K562 (cell line): ENCODE data around the gene FOXM1. TPM values are rescaled to one million over a fixed set of nuclear protein-coding genes. Genes with fewer than 3 reads are reported as not detected.

Source experiments
- ATF7 ChIP-seq: fragments of 450-650 bp; IDR thresholded peaks from 2 replicates; pipeline ENCODE4 v1.7.1; 2014; ENCODE audit warnings: mild to moderate bottlenecking, moderate library complexity
- BCL6 ChIP-seq: fragments of 250-450 bp; sonication (Bioruptor Pico); IDR thresholded peaks from 2 replicates; pipeline ENCODE4 v1.4.0; 2020
- CSDE1 ChIP-seq, 2 experiments: fragments of 450-650 bp; IDR thresholded peaks; 2 replicates each; pipeline ENCODE4 v1.6.1; 2016; ENCODE audit warnings: mild to moderate bottlenecking in 1 of 2
- FOXJ3 ChIP-seq: sonication (generic); formaldehyde crosslinking; IDR thresholded peaks from 2 replicates; pipeline ENCODE4 v1.4.0; 2020; ENCODE audit warnings: mild to moderate bottlenecking, missing genetic modification reagents
- KLF1 ChIP-seq: fragments of 450-650 bp; IDR thresholded peaks from 2 replicates; pipeline ENCODE4 v1.6.1; 2016; ENCODE audit warnings: missing genetic modification characterization, missing compliant biosample characterization
- MLLT1 ChIP-seq, 2 experiments: fragments of 450-650 bp; IDR thresholded peaks; 2 replicates each; pipeline ENCODE4 v1.6.1; 2016
- NCOR1 ChIP-seq: fragments of 450-650 bp; IDR thresholded peaks from 2 replicates; pipeline ENCODE4 v1.6.1; 2016; ENCODE audit warnings: mild to moderate bottlenecking, moderate library complexity
- RAD51 ChIP-seq: fragments of 450-650 bp; IDR thresholded peaks from 2 replicates; pipeline ENCODE4 v1.7.1; 2016; ENCODE audit warnings: low read depth, mild to moderate bottlenecking, borderline replicate concordance
- SAFB ChIP-seq: fragments of 200-400 bp; formaldehyde crosslinking; IDR thresholded peaks from 2 replicates; pipeline ENCODE4 v1.6.1; 2017; ENCODE audit warnings: low read depth, low read length, borderline replicate concordance
- SIRT6 ChIP-seq: IDR thresholded peaks from one replicate; pipeline ENCODE4 v1.6.1; 2012; ENCODE audit warnings: low read depth, mild to moderate bottlenecking, control low read depth, inconsistent platforms, low read length, moderate library complexity
- TBP ChIP-seq: optimal IDR thresholded peaks from 2 replicates; pipeline ENCODE3; 2011; ENCODE audit warnings: low read depth, low read length, improper control_type of control experiment
- XRCC4 ChIP-seq: IDR thresholded peaks from one replicate; pipeline ENCODE4 v1.6.1; 2011; ENCODE audit not compliant: insufficient read depth, insufficient read length; ENCODE audit errors: extremely low read depth
- ZZZ3 ChIP-seq: fragments of 450-650 bp; IDR thresholded peaks from 2 replicates; pipeline ENCODE4 v1.6.1; 2016; ENCODE audit warnings: antibody characterized with exemption, mild to moderate bottlenecking, moderate library complexity
- polyA plus RNA-seq, 8 experiments: library from polyadenylated mRNA; depleted of rRNA in 4 of 8; stranded (reverse) in 5 of 8; unstranded in 3 of 8; fragments of >200 nt; fragmentation: Nextera tagmentation in 2 of 8; fragmentation: Illumina TruSeq in 1 of 8; extraction: Ambion mirVana in 2 of 8; extraction: Trizol in 1 of 8; gene quantifications; 2 replicates each; pipeline versions ENCODE4 v1.2.1 to v1.2.3, GENCODE V29; 2011 to 2014; ENCODE audit warnings: inconsistent platforms in 1 of 8, missing spikeins in 1 of 8
- total RNA-seq, 7 experiments: library from RNA; depleted of rRNA in 6 of 7; stranded (reverse); fragments of >200 nt in 6 of 7; fragmentation: Illumina TruSeq in 2 of 7; extraction: Trizol in 2 of 7; gene quantifications; 2 replicates each; pipeline versions ENCODE4 v1.2.1 to v1.2.3, GENCODE V29; 2011 to 2021; ENCODE audit warnings: low replicate concordance in 1 of 7
- TF ChIP-seq, protein P1 (sequence below): sonication (generic); formaldehyde crosslinking; IDR thresholded peaks from 2 replicates; pipeline ENCODE4 v1.8.1; 2023; ENCODE audit warnings: mild to moderate bottlenecking, missing genetic modification reagents, moderate library complexity
- TF ChIP-seq, protein P2 (sequence below): fragments of 450-650 bp; IDR thresholded peaks from 2 replicates; pipeline ENCODE4 v1.6.1; 2016
- TF ChIP-seq, protein P3 (sequence below): fragments of 450-650 bp; IDR thresholded peaks from 2 replicates; pipeline ENCODE4 v1.6.1; 2014; ENCODE audit warnings: low read depth, mild to moderate bottlenecking, moderate library complexity, borderline replicate concordance
- TF ChIP-seq, protein P4 (sequence below): sonication (generic); formaldehyde crosslinking; IDR thresholded peaks from 2 replicates; pipeline ENCODE4 v1.9.0; 2022; ENCODE audit warnings: mild to moderate bottlenecking, missing genetic modification reagents
- TF ChIP-seq, protein P5 (sequence below), 3 experiments: IDR thresholded peaks in 2 of 3; conservative IDR thresholded peaks in 1 of 3; 2 replicates each; pipeline ENCODE4 v1.5.1; 2011 to 2012; ENCODE audit warnings: low read length in 3 of 3, mild to moderate bottlenecking in 3 of 3, control low read depth in 2 of 3, improper control_type of control experiment in 1 of 3, inconsistent platforms in 1 of 3, low read depth in 1 of 3, mixed read lengths in 1 of 3, moderate library complexity in 1 of 3; ENCODE audit not compliant: insufficient read depth in 2 of 3
- TF ChIP-seq, protein P6 (sequence below): sonication (generic); formaldehyde crosslinking; IDR thresholded peaks from 2 replicates; pipeline ENCODE4 v1.8.0; 2022; ENCODE audit warnings: mild to moderate bottlenecking, missing genetic modification reagents

The FOXM1 gene
- total and polyA plus RNA-seq, 9 of the 15 experiments (the other 6 are each of a cell fraction or from before 2014, with no cell fraction given): 8.9 to 46.9 (median 17.2) TPM

DNA sequence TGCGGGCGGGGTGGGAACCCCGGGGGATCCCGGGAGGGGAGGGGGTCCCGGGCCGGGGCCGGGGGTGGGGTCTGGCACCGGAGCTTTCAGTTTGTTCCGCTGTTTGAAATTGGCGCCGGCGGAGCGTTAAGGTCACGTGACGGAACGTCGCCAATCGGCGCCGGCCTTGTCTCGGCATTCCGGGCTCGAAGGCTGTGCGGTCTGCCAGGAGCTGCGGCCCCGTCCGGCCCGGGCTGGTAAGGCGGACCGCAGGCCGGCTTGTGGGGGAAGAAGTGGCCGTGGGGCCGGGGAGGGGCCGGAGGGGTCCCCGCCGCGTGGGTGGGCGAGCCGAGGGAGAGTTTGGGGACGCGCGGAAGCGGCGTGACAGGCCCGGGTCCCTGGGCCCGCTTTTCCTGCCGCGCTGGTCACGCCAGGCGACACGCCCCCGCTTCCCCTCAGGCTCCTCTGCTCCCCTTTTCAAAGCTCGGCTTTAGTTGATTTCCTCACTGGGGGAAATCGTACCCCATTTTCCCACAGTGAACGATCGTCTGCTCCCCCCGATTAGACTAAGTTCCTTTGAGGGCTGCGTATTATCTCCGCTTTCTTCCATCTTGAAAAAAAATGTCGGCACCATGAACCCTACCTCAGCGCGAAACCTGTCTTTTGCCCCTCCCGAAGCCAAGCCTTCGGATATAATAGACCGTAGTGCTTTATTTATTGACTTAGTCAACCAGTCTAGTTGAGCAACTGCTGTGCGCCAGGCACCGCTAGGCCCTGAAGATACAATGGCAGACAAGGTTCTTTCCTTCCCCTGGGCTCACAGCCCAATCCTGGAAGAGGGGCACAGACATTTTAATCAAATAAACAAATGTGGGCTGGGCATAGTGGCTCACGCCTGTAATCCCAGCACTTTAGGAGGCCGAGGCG is at the start of gene FOXM1, which contains the start of gene RHNO1 (continued):
- TF ChIP-seq, protein P1, sequence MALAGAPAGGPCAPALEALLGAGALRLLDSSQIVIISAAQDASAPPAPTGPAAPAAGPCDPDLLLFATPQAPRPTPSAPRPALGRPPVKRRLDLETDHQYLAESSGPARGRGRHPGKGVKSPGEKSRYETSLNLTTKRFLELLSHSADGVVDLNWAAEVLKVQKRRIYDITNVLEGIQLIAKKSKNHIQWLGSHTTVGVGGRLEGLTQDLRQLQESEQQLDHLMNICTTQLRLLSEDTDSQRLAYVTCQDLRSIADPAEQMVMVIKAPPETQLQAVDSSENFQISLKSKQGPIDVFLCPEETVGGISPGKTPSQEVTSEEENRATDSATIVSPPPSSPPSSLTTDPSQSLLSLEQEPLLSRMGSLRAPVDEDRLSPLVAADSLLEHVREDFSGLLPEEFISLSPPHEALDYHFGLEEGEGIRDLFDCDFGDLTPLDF (CRISPR knock-in tag): no peak
- no peak for TF ChIP-seq SAFB
- no peak for TF ChIP-seq CSDE1 (IDR thresholded peaks at IDR 0.05)
- no peak for TF ChIP-seq FOXJ3 (CRISPR knock-in tag)
- no peak for TF ChIP-seq BCL6
- no peak for TF ChIP-seq KLF1
- TF ChIP-seq, protein P2, sequence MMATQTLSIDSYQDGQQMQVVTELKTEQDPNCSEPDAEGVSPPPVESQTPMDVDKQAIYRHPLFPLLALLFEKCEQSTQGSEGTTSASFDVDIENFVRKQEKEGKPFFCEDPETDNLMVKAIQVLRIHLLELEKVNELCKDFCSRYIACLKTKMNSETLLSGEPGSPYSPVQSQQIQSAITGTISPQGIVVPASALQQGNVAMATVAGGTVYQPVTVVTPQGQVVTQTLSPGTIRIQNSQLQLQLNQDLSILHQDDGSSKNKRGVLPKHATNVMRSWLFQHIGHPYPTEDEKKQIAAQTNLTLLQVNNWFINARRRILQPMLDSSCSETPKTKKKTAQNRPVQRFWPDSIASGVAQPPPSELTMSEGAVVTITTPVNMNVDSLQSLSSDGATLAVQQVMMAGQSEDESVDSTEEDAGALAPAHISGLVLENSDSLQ: no peak
- TF ChIP-seq SIRT6: no peak
- no peak for TF ChIP-seq ZZZ3
- TF ChIP-seq, protein P3, sequence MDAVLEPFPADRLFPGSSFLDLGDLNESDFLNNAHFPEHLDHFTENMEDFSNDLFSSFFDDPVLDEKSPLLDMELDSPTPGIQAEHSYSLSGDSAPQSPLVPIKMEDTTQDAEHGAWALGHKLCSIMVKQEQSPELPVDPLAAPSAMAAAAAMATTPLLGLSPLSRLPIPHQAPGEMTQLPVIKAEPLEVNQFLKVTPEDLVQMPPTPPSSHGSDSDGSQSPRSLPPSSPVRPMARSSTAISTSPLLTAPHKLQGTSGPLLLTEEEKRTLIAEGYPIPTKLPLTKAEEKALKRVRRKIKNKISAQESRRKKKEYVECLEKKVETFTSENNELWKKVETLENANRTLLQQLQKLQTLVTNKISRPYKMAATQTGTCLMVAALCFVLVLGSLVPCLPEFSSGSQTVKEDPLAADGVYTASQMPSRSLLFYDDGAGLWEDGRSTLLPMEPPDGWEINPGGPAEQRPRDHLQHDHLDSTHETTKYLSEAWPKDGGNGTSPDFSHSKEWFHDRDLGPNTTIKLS: no peak
- peak; percentile 53 for TF ChIP-seq TBP
- TF ChIP-seq NCOR1: no peak
- peak; percentile 96 for TF ChIP-seq RAD51
- TF ChIP-seq, protein P4, sequence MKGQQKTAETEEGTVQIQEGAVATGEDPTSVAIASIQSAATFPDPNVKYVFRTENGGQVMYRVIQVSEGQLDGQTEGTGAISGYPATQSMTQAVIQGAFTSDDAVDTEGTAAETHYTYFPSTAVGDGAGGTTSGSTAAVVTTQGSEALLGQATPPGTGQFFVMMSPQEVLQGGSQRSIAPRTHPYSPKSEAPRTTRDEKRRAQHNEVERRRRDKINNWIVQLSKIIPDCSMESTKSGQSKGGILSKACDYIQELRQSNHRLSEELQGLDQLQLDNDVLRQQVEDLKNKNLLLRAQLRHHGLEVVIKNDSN (CRISPR knock-in tag): peak; percentile 91
- TF ChIP-seq, protein P5, sequence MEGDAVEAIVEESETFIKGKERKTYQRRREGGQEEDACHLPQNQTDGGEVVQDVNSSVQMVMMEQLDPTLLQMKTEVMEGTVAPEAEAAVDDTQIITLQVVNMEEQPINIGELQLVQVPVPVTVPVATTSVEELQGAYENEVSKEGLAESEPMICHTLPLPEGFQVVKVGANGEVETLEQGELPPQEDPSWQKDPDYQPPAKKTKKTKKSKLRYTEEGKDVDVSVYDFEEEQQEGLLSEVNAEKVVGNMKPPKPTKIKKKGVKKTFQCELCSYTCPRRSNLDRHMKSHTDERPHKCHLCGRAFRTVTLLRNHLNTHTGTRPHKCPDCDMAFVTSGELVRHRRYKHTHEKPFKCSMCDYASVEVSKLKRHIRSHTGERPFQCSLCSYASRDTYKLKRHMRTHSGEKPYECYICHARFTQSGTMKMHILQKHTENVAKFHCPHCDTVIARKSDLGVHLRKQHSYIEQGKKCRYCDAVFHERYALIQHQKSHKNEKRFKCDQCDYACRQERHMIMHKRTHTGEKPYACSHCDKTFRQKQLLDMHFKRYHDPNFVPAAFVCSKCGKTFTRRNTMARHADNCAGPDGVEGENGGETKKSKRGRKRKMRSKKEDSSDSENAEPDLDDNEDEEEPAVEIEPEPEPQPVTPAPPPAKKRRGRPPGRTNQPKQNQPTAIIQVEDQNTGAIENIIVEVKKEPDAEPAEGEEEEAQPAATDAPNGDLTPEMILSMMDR (IDR thresholded peaks at IDR 0.05 in 2 of 3, conservative IDR thresholded peaks at IDR 0.05 in 1 of 3; ENCODE audit: insufficient read depth in 2 of 3, low read depth in 1 of 3, low read length in 3 of 3): no peak
- no peak for TF ChIP-seq ATF7
- TF ChIP-seq XRCC4: no peak
- TF ChIP-seq MLLT1 (IDR thresholded peaks at IDR 0.05): no peak
- TF ChIP-seq, protein P6, sequence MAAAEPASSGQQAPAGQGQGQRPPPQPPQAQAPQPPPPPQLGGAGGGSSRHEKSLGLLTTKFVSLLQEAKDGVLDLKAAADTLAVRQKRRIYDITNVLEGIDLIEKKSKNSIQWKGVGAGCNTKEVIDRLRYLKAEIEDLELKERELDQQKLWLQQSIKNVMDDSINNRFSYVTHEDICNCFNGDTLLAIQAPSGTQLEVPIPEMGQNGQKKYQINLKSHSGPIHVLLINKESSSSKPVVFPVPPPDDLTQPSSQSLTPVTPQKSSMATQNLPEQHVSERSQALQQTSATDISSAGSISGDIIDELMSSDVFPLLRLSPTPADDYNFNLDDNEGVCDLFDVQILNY: 0 out of 2 replicates have a peak, but pooled peaks have one; percentile 16
